MCF 10A (cell line): Measurements from ENCODE around the gene PPT1. TPM values are rescaled to one million over a fixed set of nuclear protein-coding genes. Genes with fewer than 3 reads are reported as not detected.

ENCODE experiments used
- BruUV-seq: library from RNA; stranded (reverse); fragments of 400-500 nt; replicated peaks from 2 replicates; lab custom pipeline; 2021; lab: Mats Ljungman, UMichigan
- CTCF ChIA-PET: fragments of 300-600 bp; sonication (Branson Sonifier 250); formaldehyde crosslinking; extraction: SDS; loops from one replicate; lab custom pipeline; 2021; ENCODE audit warnings: antibody characterized with exemption, inconsistent platforms; lab: Yijun Ruan, JAX
- POLR2A ChIA-PET: fragments of 300-600, 350-650 bp; sonication (Branson Sonifier 250); formaldehyde crosslinking; extraction: SDS; loops from one replicate; lab custom pipeline; 2020; ENCODE audit warnings: antibody characterized with exemption, inconsistent platforms; lab: Yijun Ruan, JAX
- DNase-seq: peaks from one replicate; pipeline ENCODE4 v3.0.0-alpha.2; 2018; ENCODE audit not compliant: unreplicated experiment
- H3K27ac Mint-ChIP-seq: one replicate; pipeline ENCODE4 v1.8.0; 2022; ENCODE audit warnings: mild to moderate bottlenecking, low read depth, mixed read lengths; ENCODE audit not compliant: unreplicated experiment
- H3K27me3 Mint-ChIP-seq: one replicate; pipeline ENCODE4 v1.8.0; 2022; ENCODE audit warnings: mixed read lengths; ENCODE audit not compliant: insufficient read depth, unreplicated experiment
- H3K36me3 Mint-ChIP-seq: one replicate; pipeline ENCODE4 v1.8.0; 2022; ENCODE audit warnings: mild to moderate bottlenecking, moderate library complexity, mixed read lengths; ENCODE audit not compliant: insufficient read depth, unreplicated experiment
- H3K4me1 Mint-ChIP-seq: one replicate; pipeline ENCODE4 v1.8.0; 2022; ENCODE audit warnings: mixed read lengths; ENCODE audit not compliant: insufficient read depth, unreplicated experiment
- H3K4me3 Mint-ChIP-seq: one replicate; pipeline ENCODE4 v1.8.0; 2022; ENCODE audit warnings: mild to moderate bottlenecking, moderate library complexity, mixed read lengths; ENCODE audit not compliant: unreplicated experiment
- H3K9me3 Mint-ChIP-seq: one replicate; pipeline ENCODE4 v1.8.0; 2022; ENCODE audit warnings: mixed read lengths; ENCODE audit not compliant: unreplicated experiment
- CTCF ChIP-seq: fragments of 200-600 bp; IDR thresholded peaks from one replicate; pipeline ENCODE4 v1.8.0; 2022; ENCODE audit warnings: antibody characterized with exemption, mild to moderate bottlenecking; ENCODE audit not compliant: unreplicated experiment
- intact Hi-C: fragments of 100-400 bp; cut with micrococcal nuclease; formaldehyde crosslinking; loops from 2 replicates; pipeline ENCODE4 v1.14.1; 2022
- total RNA-seq: library from RNA; stranded (reverse); gene quantifications from 2 replicates; pipeline ENCODE4 v1.2.3, GENCODE V29; 2022

The PPT1 gene
- total RNA-seq, 1 experiment from 2014 or later: 55.4 TPM

- H3K27ac Mint-ChIP-seq: peak overlapping the region; percentile 99
- peaks cover 52% of the 10 kb centered on the region for H3K36me3 Mint-ChIP-seq
- TF ChIP-seq CTCF: no peak
- ChIA-PET CTCF (interaction anchor here (0.5 to 0.7 kb wide), 2 partner anchors 43 to 127 kb away, joined by 4 read pairs; no protein-coding TSS in a partner anchor), POLR2A (interaction anchor here (1.0 to 2.7 kb wide), 7 partner anchors 8 to 120 kb away, joined by 3 to 17 read pairs (median 11); partner anchors contain the start of genes MFSD2A and RLF)
- H3K9me3 Mint-ChIP-seq: no peaks in the 10 kb centered on the region
- no peak for DNase-seq
- H3K4me3 Mint-ChIP-seq: peak overlapping the region; percentile 93
- peaks cover 31% of the 10 kb centered on the region for H3K4me1 Mint-ChIP-seq
- intact Hi-C loops: no loop called here
- no peaks in the 10 kb centered on the region for H3K27me3 Mint-ChIP-seq
- no TSS peak for BruUV-seq
These were observed 55.6 kb downstream of the PPT1 start for GRCh38 chr1:40041466-40041838.

- peaks cover 33% of the 10 kb centered on the region for H3K4me1 Mint-ChIP-seq
- ChIA-PET POLR2A (interaction anchor here (0.7 to 3.0 kb wide), 28 partner anchors 9 to 1014 kb away, joined by 3 to 28 read pairs (median 6); partner anchors contain the start of genes MFSD2A, RLF and ZMPSTE24), CTCF (interaction anchor here (0.7 to 1.0 kb wide), 4 partner anchors 9 to 147 kb away, joined by 3 to 5 read pairs (median 4); no protein-coding TSS in a partner anchor)
- no peaks in the 10 kb centered on the region for H3K9me3 Mint-ChIP-seq
- peak; percentile 99 for DNase-seq
- intact Hi-C loops: no loop called here
- no peaks in the 10 kb centered on the region for H3K27me3 Mint-ChIP-seq
- peak within 1 kb of the TSS; percentile 93 for H3K4me3 Mint-ChIP-seq
- H3K27ac Mint-ChIP-seq: peak within 1 kb of the TSS; percentile 99
- TSS peak; percentile 74 for BruUV-seq
- TF ChIP-seq CTCF: no peak
- H3K36me3 Mint-ChIP-seq: peaks cover 53% of the 10 kb centered on the region
These were observed 56.3 kb downstream of the PPT1 start, which contains the start of gene CAP1 for GRCh38 chr1:40040511-40041465. Gene CAP1, plus strand, starts transcription at chr1:40040729. Its CDS starts 18,618 bp downstream, at chr1:40059347.

GRCh38 chr1:40039757-40040510 lies 57.1 kb downstream of the PPT1 start:
- H3K4me1 Mint-ChIP-seq: peaks cover 33% of the 10 kb centered on the region
- DNase-seq: peak; percentile 91
- no peaks in the 10 kb centered on the region for H3K9me3 Mint-ChIP-seq
- BruUV-seq: no TSS peak
- ChIA-PET CTCF (interaction anchor here (0.7 to 1.6 kb wide), 6 partner anchors 9 to 298 kb away, joined by 3 to 6 read pairs (median 4); no protein-coding TSS in a partner anchor), POLR2A (interaction anchor here (0.6 to 3.0 kb wide), 33 partner anchors 9 to 1013 kb away, joined by 3 to 28 read pairs (median 5); partner anchors contain the start of genes MFSD2A, RLF, ZFP69B and ZMPSTE24)
- peak overlapping the region; percentile 99 for H3K27ac Mint-ChIP-seq
- H3K4me3 Mint-ChIP-seq: peak overlapping the region; percentile 93
- peaks cover 45% of the 10 kb centered on the region for H3K36me3 Mint-ChIP-seq
- intact Hi-C loops: no loop called here
- H3K27me3 Mint-ChIP-seq: no peaks in the 10 kb centered on the region
- TF ChIP-seq CTCF: no peak
